Prostate gland (tissue), 2 donors: ENCODE data around the gene ALK.

ENCODE experiments used
- POLR2A ChIP-seq: fragments of 450-650 bp; IDR thresholded peaks from one replicate; pipeline ENCODE4 v1.6.1; 2016; ENCODE audit warnings: antibody characterized with exemption, mild to moderate bottlenecking
- POLR2AphosphoS5 ChIP-seq: sonication (generic); formaldehyde crosslinking; IDR thresholded peaks from one replicate; pipeline ENCODE4 v1.6.1; 2017; ENCODE audit warnings: antibody characterized with exemption
- TF ChIP-seq, protein P1 (sequence below), 4 experiments: fragments of 200-600 bp in 2 of 4; fragments of 450-650 bp in 2 of 4; sonication (generic) in 2 of 4; IDR thresholded peaks; 1 replicate in 3 of 4; 2 replicates in 1 of 4; pipeline ENCODE4 v1.5.1; 2016 to 2019; ENCODE audit warnings: antibody characterized with exemption in 4 of 4, mild to moderate bottlenecking in 2 of 4, moderate library complexity in 2 of 4

DNA sequence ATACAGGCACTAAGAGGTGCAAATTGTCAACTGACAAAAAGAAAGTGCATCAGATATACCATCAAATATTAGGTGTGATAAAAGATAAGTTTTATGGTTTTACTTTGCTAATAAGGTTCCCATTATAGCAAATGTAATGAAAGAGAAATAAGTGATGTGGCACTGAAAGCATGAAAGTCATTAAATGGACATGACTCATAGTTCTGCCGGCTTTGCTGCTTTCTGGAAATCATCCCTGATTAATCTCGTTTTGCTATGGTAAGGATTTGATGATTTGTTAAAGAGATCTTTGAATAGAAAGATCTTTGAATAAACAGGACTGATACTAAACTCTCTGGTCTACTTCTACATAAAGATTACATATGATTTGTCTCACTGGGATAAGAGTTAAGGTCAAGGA, 733.5 kb downstream of the ALK start:
- TF ChIP-seq POLR2A (no peak), POLR2AphosphoS5 (no peak)
- TF ChIP-seq, protein P1, sequence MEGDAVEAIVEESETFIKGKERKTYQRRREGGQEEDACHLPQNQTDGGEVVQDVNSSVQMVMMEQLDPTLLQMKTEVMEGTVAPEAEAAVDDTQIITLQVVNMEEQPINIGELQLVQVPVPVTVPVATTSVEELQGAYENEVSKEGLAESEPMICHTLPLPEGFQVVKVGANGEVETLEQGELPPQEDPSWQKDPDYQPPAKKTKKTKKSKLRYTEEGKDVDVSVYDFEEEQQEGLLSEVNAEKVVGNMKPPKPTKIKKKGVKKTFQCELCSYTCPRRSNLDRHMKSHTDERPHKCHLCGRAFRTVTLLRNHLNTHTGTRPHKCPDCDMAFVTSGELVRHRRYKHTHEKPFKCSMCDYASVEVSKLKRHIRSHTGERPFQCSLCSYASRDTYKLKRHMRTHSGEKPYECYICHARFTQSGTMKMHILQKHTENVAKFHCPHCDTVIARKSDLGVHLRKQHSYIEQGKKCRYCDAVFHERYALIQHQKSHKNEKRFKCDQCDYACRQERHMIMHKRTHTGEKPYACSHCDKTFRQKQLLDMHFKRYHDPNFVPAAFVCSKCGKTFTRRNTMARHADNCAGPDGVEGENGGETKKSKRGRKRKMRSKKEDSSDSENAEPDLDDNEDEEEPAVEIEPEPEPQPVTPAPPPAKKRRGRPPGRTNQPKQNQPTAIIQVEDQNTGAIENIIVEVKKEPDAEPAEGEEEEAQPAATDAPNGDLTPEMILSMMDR (IDR thresholded peaks at IDR 0.05): no peak
